Measurements from ENCODE around the gene CDC42EP5. TPM values are rescaled to one million over a fixed set of nuclear protein-coding genes. Genes with fewer than 3 reads are reported as not detected.

CDC42EP5 gene
- total RNA-seq, 1 donor from 2014 or later, result 21.4 TPM

GRCh38 chr19:54429545-54430227 lies 43.4 kb downstream of the CDC42EP5 start:
- DNase-seq (ENCODE audit: low spot score), result no peak
- H3K4me3 Mint-ChIP-seq (ENCODE audit: unreplicated experiment), result no peak overlapping the region
- peaks cover 7% of the 10 kb centered on the region for H3K4me1 Mint-ChIP-seq (ENCODE audit: unreplicated experiment)

GRCh38 chr19:54429176-54429495 lies 44.0 kb downstream of the CDC42EP5 start:
- H3K4me1 Mint-ChIP-seq (ENCODE audit: unreplicated experiment), result peaks cover 7% of the 10 kb centered on the region
- no peaks in the 10 kb centered on the region for H3K36me3 Mint-ChIP-seq (ENCODE audit: low read depth, unreplicated experiment)
- no peak for TF ChIP-seq CTCF (IDR thresholded peaks at IDR 0.05; ENCODE audit: unreplicated experiment)
- no peaks in the 10 kb centered on the region for H3K9me3 Mint-ChIP-seq (ENCODE audit: unreplicated experiment)
- H3K4me3 Mint-ChIP-seq (ENCODE audit: unreplicated experiment), result no peak overlapping the region
- no peak overlapping the region for H3K27ac Mint-ChIP-seq (ENCODE audit: unreplicated experiment)
- DNase-seq (ENCODE audit: low spot score), result no peak
- H3K27me3 Mint-ChIP-seq (ENCODE audit: unreplicated experiment), result peaks cover 8% of the 10 kb centered on the region

More at GRCh38 chr19:54429545-54430227, 43.4 kb downstream of the CDC42EP5 start:
- H3K27ac Mint-ChIP-seq (ENCODE audit: unreplicated experiment), result no peak overlapping the region
- no peaks in the 10 kb centered on the region for H3K36me3 Mint-ChIP-seq (ENCODE audit: low read depth, unreplicated experiment)
- no peaks in the 10 kb centered on the region for H3K9me3 Mint-ChIP-seq (ENCODE audit: unreplicated experiment)
- TF ChIP-seq CTCF (IDR thresholded peaks at IDR 0.05; ENCODE audit: unreplicated experiment), result no peak
- peaks cover 8% of the 10 kb centered on the region for H3K27me3 Mint-ChIP-seq (ENCODE audit: unreplicated experiment)

DNA sequence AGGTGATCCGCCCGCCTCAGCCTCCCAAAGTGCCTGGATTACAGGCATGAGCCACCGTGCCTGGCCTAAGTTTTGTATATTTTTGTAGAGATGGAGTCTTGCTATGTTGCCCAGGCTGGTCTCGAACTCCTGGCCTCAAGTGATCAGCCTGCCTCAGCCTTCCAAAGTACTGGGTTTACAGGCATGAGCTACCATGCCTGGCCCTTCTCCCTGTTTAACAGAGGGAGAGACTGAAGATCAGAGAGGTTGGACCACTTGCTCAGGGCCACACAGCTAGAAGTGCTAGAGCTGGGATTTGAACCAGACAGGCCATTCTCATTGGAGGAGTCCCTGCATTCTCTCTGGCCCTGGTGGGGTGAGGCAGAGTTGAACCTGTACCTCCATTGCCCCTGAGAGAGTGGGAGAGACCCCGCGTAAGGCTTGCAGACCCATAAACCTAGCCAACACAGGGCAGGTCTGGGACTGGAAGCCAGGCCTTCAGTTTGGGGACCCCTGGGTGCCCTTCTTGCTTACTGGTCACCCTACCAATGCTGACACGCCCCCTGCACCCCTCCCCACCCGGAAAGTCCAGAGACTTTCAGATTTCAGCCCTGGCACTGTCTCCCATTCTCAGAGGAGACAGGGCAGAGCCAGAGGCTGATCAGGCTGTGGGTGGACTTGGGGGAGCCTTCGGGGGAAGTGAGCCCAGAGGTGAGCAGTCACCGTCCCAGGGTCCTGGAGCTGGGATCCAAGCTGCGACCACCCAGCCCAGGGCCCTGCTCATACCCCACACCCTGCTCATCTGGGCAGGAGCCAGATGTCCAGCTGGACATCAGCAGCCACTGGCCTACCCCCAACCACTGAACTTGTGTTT lies 44.5 kb downstream of the CDC42EP5 start:
- Mint-ChIP-seq H3K9me3 (ENCODE audit: unreplicated experiment) (no peaks in the 10 kb centered on the region), H3K4me1 (ENCODE audit: unreplicated experiment) (peaks cover 5% of the 10 kb centered on the region), H3K4me3 (ENCODE audit: unreplicated experiment) (no peak overlapping the region), H3K36me3 (ENCODE audit: low read depth, unreplicated experiment) (no peaks in the 10 kb centered on the region), H3K27me3 (ENCODE audit: unreplicated experiment) (peaks cover 8% of the 10 kb centered on the region), H3K27ac (ENCODE audit: unreplicated experiment) (no peak overlapping the region)
- TF ChIP-seq CTCF (IDR thresholded peaks at IDR 0.05; ENCODE audit: unreplicated experiment), result no peak
- no peak for DNase-seq (ENCODE audit: low spot score)

- no peak for TF ChIP-seq CTCF (IDR thresholded peaks at IDR 0.05; ENCODE audit: unreplicated experiment)
- Mint-ChIP-seq H3K36me3 (ENCODE audit: low read depth, unreplicated experiment) (no peaks in the 10 kb centered on the region), H3K4me3 (ENCODE audit: unreplicated experiment) (no peak overlapping the region), H3K9me3 (ENCODE audit: unreplicated experiment) (no peaks in the 10 kb centered on the region), H3K27me3 (ENCODE audit: unreplicated experiment) (peaks cover 8% of the 10 kb centered on the region), H3K27ac (ENCODE audit: unreplicated experiment) (no peak overlapping the region), H3K4me1 (ENCODE audit: unreplicated experiment) (peaks cover 5% of the 10 kb centered on the region)
- DNase-seq (ENCODE audit: low spot score), result no peak
These were observed 45.5 kb downstream of the CDC42EP5 start for GRCh38 chr19:54427586-54427985.
